ENCODE data around the gene ZNF281.

Gene ZNF281

DNA sequence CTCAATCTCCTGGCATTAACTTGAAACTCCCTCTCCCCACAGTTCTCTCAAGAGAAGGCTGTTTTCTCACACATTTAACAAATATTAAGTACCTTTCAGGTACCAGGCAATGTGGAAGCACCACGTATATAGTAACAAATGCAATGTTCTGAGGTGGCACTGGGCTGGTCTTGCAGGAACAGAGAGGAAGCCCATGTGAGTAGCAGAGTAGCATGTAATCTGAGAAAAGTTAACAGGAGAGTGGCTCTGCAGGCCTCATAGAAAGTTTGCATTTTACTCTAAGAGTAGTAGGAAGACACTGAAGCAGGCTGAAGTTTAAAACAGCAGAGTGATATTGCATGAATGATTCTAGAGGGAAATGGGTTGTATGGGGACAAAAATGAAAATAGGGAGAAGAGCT is 21.0 kb downstream of the ZNF281 start:
- FAIRE-seq = no peak

DNA sequence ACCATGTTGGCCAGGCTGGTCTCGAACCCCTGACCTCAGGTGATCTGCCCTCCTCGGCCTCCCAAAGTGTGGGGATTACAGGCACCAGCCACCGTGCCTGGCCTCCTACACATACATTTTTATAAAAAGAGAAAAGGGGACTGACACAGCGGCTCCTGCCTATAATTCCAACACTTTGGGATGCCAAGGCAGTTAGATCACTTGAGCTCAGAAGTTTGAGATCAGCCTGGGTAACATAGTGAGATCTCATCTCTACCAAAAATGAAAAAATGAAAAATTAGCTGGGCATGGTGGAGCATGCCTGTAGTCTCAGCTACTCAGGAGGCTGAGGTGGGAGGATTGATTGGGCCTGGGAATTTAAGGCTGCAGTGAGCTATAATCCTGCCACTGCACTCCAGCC is 23.4 kb downstream of the ZNF281 start:
- FAIRE-seq = no peak

GRCh38 chr1:200384818-200385390 is 24.9 kb downstream of the ZNF281 start:
- FAIRE-seq = no peak

GRCh38 chr1:200381256-200381984 is 28.4 kb downstream of the ZNF281 start:
- no peak for FAIRE-seq

- FAIRE-seq = no peak
Measured at GRCh38 chr1:200380589-200381021, 29.2 kb downstream of the ZNF281 start.

DNA sequence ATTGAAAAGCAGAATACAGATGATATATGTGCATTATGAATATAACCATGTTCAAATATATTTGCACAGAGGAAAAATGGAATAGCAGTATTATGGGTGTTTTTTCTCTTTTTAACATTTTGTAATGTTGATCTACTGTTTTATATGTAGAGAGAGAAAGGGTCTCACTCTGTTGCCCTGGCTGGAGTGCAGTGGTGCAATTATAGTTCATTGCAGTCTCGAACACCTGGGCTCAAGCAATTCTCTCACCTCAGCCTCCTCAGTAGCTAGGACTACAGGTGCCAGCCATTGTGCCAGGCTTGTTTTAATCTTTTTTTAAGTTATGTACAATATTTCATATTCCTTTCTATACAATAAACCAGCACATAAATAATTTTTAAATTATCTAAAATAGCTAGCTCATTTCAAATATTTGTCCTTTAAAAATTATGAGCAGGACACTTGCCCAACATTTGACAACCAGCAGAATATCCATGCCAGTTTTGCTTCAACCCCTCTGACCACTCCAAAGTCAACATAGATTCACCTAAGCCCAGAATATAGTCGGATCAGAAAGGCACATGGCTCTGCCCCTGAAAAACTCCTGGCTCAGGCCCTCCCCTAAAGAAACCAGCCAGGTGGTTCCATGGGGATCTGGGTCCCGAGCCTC is 29.8 kb downstream of the ZNF281 start:
- no peak for FAIRE-seq

GRCh38 chr1:200379432-200379757 is 30.4 kb downstream of the ZNF281 start:
- FAIRE-seq = no peak

GRCh38 chr1:200378096-200378495 is 31.7 kb downstream of the ZNF281 start:
- no peak for FAIRE-seq

GRCh38 chr1:200376528-200376927 is 33.3 kb downstream of the ZNF281 start:
- FAIRE-seq = no peak

DNA sequence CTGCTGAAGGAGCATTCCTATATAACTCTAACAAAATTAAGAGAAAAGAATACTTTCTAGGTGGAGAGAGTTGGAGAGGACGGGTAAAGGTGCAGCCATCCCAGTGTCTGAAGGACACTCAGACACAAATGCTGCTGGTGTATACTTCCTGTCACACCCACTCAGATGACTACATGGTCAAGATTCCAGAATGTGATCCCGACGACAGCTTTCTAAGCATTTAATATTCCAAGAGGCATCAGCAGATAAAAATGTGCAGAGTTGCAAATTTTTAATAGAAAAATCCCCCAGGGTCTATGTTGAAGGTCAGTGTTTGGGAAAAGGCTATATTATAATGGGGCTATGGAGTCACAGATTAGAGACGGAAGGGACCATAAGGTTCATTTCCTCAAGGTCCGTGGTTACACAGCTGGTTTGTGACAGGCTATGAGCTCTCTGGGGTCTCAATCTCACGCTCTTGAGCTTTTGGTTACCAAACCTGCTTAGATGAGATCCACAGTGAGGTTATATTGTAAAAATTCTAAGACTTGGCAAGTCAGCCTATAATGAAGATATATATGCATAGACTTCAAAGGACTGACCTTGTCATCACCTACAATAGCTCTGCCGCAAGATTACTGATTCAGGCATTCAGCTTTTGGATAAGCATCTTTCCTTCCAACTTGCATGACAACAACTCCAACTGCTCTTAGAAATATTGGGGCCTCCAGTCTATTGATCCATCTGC is 35.1 kb downstream of the ZNF281 start:
- FAIRE-seq = no peak

GRCh38 chr1:200373811-200374231 is 36.0 kb downstream of the ZNF281 start:
- no peak for FAIRE-seq

DNA sequence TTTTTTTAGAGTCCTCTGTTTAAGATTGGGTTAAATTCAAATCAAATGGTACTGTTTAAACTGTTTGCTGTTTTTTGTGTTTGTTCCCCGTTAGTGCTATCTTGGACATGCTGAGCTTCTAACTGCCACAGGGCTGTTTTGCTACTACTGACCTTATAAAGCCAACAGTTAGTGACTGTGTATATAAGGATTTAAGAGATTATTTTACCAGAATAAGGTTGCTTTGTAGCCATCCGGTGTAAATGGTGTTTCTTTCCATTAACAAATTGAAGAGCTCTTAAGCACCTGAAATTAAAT is 37.0 kb downstream of the ZNF281 start:
- FAIRE-seq = no peak

DNA sequence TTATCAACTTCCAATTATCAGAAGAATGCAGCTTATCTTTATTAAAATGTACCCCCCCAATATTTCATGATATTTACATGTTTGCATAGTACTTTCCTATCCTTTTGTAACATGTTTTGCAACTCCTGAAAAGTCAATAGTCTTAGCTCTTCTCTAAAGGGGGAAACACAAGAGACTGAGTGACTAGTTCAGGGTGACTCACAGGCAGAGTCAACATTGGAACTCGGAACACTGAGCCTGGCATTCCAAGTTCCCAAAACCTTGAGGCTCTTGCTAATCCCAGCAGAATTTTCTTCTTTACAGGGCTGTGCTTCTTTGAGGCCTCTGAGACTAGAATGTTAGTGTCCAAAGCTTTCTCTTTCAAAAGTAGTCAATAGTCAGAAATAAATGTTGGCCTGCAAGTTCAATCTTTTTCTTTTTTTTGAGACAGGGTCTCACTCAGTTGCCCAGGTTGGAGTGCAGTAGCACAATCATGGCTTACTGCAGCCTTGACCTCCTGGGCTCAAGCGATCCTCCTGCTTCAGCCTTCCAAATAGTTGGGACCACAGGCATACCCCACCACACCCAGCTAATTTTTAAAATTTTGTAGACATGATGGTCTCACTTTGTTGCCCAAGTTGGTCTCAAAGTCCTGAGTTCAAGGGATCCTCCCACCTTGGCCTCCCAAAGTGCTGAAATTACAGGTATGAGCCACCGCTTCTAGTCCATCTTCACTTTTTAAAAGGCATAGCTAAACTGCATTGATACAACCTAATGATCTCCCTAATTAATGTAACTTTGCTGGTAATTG is 37.5 kb downstream of the ZNF281 start:
- no peak for FAIRE-seq

DNA sequence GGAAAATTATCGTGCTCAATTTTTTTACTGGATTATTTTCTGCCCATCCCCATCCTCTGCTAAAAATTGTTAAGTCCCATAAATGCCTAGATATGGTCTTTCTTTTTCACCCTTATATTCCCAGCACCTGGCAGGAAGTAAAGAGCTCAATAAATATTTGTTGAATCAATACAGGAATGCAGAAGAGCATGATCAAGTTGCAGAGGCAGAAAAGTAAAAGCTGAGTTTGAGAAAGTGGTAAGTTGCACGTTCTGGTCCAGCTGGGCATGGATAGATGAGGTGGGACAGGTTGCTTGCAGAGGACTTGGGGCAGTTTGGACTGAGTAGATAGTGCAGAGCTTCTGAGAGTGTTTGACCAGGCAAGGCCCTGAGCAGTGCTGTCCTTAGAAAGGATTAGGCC is 40.1 kb downstream of the ZNF281 start:
- no peak for FAIRE-seq

DNA sequence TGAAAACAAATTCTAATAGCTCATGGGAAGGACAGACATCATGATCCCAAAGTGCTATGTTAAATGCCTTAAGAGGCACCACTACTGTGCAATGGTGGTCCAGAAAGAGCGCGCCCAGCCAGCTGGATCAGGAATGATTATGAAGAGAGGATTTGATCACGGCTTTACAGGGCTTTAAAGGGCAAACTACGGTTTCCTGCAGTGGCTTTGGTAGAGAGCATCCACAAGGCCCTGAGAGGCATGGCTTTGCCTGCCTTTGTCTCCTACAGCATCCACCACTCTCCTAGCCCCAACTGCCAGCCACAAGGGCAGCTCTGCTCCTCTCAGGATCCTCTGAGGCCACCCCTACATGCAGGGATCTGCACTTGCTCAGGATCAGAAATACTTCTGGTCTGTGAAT is 40.7 kb downstream of the ZNF281 start:
- no peak for FAIRE-seq

DNA sequence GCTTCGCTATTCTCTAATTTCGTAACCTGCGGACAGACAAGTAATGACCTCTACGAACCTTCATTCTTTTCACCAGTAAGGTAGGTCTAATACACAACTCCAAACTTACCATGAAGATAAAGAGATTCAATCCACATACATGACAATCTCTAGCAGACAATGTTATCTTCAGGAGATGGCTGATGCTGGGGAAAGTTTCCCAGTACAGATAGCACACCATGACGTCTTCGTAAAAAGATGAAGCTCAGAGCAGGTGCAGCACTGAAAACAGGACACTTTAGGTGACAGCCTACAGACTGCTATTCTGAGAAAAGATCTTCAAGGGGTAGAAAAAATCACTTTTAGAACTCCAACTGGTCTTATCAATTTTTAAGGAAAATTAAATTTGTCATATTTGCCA is 41.3 kb downstream of the ZNF281 start:
- no peak for FAIRE-seq

- FAIRE-seq = no peak
Measured at GRCh38 chr1:200367841-200368534, 41.8 kb downstream of the ZNF281 start.

- no peak for FAIRE-seq
Measured at GRCh38 chr1:200366577-200367253, 43.1 kb downstream of the ZNF281 start.

DNA sequence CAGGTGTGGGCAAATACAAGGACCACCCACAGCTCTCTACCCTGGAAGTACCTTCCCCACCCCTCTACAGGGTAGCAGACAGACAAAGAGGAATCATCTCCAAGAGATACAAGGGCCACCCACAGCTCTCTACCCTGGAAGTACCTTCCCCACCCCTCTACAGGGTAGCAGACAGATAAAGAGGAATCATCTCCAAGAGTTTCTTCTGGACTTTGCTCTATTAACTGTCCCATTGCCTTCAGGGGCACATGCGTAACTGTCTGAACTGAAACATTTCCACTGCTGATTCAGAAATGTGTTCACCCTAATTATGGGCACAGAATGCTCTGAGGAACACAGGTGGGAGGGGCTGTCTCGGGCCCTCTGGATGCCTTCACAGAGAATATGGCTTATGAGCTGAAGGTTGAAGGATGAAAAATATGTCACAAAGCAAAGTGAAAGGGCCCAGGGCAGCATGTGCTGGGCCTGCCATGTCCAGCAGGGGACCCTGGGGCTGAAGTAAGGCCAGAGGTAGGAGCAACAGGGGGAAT is 43.9 kb downstream of the ZNF281 start:
- FAIRE-seq = no peak

- FAIRE-seq = no peak
Measured at GRCh38 chr1:200364831-200365230, 45.0 kb downstream of the ZNF281 start.

- no peak for FAIRE-seq
Measured at GRCh38 chr1:200364091-200364759, 45.6 kb downstream of the ZNF281 start.

All from G401.6 (cell line).